ENCODE data around the gene GLIPR1. TPM values are rescaled to one million over a fixed set of nuclear protein-coding genes. Genes with fewer than 3 reads are reported as not detected.

Gene GLIPR1
- total RNA-seq (2013; cell fraction: nucleolus; rRNA removed), result 49.4 and 55.8 TPM in 2 replicates
- total RNA-seq (2014; rRNA removed) (18.2 and 25.6 TPM in 2 replicates), total RNA-seq (2014; rRNA removed; fragmentation: Illumina TruSeq; extraction: Trizol) (20.5 and 22.4 TPM in 2 replicates), total RNA-seq (2021) (27.9 and 32.9 TPM in 2 replicates), polyA plus RNA-seq (2011; rRNA removed) (29.9 and 31.5 TPM in 2 replicates), polyA plus RNA-seq (2014; fragmentation: Illumina TruSeq; extraction: Trizol) (27.8 and 32.2 TPM in 2 replicates), polyA plus RNA-seq (2014; fragmentation: Nextera tagmentation; extraction: Ambion mirVana) (10 to 100 TPM; 39.8 to 62.6 TPM), polyA plus RNA-seq (2014; rRNA removed) (25.7 and 27.5 TPM in 2 replicates), polyA plus RNA-seq (2016; fragmentation: Nextera tagmentation; extraction: Ambion mirVana) (10 to 100 TPM; 37.6 to 39.5 TPM), polyA minus RNA-seq (2011; rRNA and poly(A)+ RNA removed) (23.3 and 24.7 TPM in 2 replicates), Bru-seq, nascent RNA (percentile 86 among the genes with signal in this experiment), BruChase-seq, experiment 1, labeled RNA remaining after a 6-hour chase (percentile 71 among the genes with signal in this experiment), BruChase-seq, experiment 2, labeled RNA remaining after a 2-hour chase (percentile 69 among the genes with signal in this experiment)
- 9.4 TPM for polyA plus RNA-seq (2011; ENCODE audit: low read depth)
- polyA plus RNA-seq (2011; cell fraction: cytosol; rRNA removed), result 16.3 and 19.2 TPM in 2 replicates
- polyA plus RNA-seq (2011; cell fraction: nucleus; rRNA removed), result 14.7 and 16.3 TPM in 2 replicates
- polyA plus RNA-seq (2012), result 11.3 and 13.4 TPM in 2 replicates
- 8.7 and 9.1 TPM in 2 replicates for polyA minus RNA-seq (2011; cell fraction: cytosol; rRNA and poly(A)+ RNA removed)
- polyA minus RNA-seq (2011; cell fraction: nucleus; rRNA and poly(A)+ RNA removed), result 13.2 and 20.0 TPM in 2 replicates
- long read RNA-seq, experiment 1, full-length matches to known transcripts, result 18 of 21 reads
- long read RNA-seq, experiment 1, partial matches to known transcripts, result 0 of 21 reads
- long read RNA-seq, experiment 1, other reads (novel, unspliced or antisense), result 3 of 21 reads
- long read RNA-seq, experiment 2, full-length matches to known transcripts, result 83 of 106 reads
- long read RNA-seq, experiment 2, partial matches to known transcripts, result 3 of 106 reads
- long read RNA-seq, experiment 2, other reads (novel, unspliced or antisense), result 20 of 106 reads

- Histone ChIP-seq H3K4me2 (ENCODE audit: control insufficient read depth, insufficient read depth) (peak within 1 kb of the TSS; percentile 64), H4K20me1 (ENCODE audit: control insufficient read depth, insufficient read depth) (no peaks in the 10 kb centered on the region), H3K4me1 (ENCODE audit: control insufficient read depth, insufficient read depth, low read length) (peaks cover 28% of the 10 kb centered on the region), H3K9ac (ENCODE audit: control insufficient read depth, insufficient read depth, low read length) (peak within 1 kb of the TSS; percentile 79), H2AFZ (ENCODE audit: control insufficient read depth, low read depth, low read length) (peak within 1 kb of the TSS; percentile 57), H3K4me3 (peak within 1 kb of the TSS; percentile 83), H3K36me3 (ENCODE audit: control insufficient read depth in 2 of 2, insufficient read depth in 2 of 2, low read length in 1 of 2) (no peaks in the 10 kb centered on the region), H3K27ac (ENCODE audit: control insufficient read depth, insufficient read depth) (peak within 1 kb of the TSS; percentile 88), H3K79me2 (ENCODE audit: control insufficient read depth, insufficient read depth, low read length) (peaks cover 22% of the 10 kb centered on the region), H3K9me3 (replicated peaks; ENCODE audit: control insufficient read depth, insufficient read depth, low read length) (no peaks in the 10 kb centered on the region), H3K27me3 (replicated peaks in 1 of 2; ENCODE audit: control insufficient read depth in 2 of 2, insufficient read depth in 2 of 2, low read length in 1 of 2) (no peaks in the 10 kb centered on the region)
- ChIA-PET POLR2A (interaction anchor here (0.6 to 1.2 kb wide), 9 partner anchors 11 to 704 kb away, joined by 3 to 9 read pairs (median 3); partner anchors contain the start of gene GLIPR1L1), RAD21 (ENCODE audit: unreplicated experiment) (interaction anchor here (1.1 to 7.3 kb wide), 8 partner anchors 24 to 552 kb away, joined by 3 to 63 read pairs (median 10); partner anchors contain the start of genes CAPS2, GLIPR1L1, GLIPR1L2 and PHLDA1), CTCF (interaction anchor here (0.6 to 11.0 kb wide), 12 partner anchors 20 to 868 kb away, joined by 3 to 235 read pairs (median 5); partner anchors contain the start of genes BBS10, GLIPR1L1, GLIPR1L2 and KRR1), SMC1A (ENCODE audit: uncharacterized antibody, unreplicated experiment) (interaction anchor here (0.6 to 8.4 kb wide), 11 partner anchors 18 to 588 kb away, joined by 3 to 151 read pairs (median 9); partner anchors contain the start of genes CAPS2, GLIPR1L1 and GLIPR1L2)
- ATAC-seq (peak; percentile 85), DNase-seq (ENCODE audit: low read depth, low spot score) (peak; percentile 72), FAIRE-seq (peak; percentile 75)
- intact Hi-C loops (cut with micrococcal nuclease; ENCODE audit: unreplicated experiment) (loop anchor here (2.0 kb wide), 1 partner anchor 146 kb away; the partner anchor contains the start of gene GLIPR1L1), in situ Hi-C loops (cut with MboI) (loop anchor here (25.0 kb wide), 1 partner anchor 793 kb away; no protein-coding TSS in a partner anchor)
- no TSS peak for BruUV-seq (replicated peaks)
- under 1% methylated on average over 8 of the region's 8 CpGs for whole genome bisulfite sequencing (ENCODE audit: insufficient coverage, insufficient replicate concordance, low lambda C conversion rate, missing lambda C conversion rate)
- TF ChIP-seq EED (IDR thresholded peaks at IDR 0.05; ENCODE audit: low read depth) (no peak), BACH1 (IDR thresholded peaks at IDR 0.05; ENCODE audit: borderline replicate concordance) (no peak), HCFC1 (IDR thresholded peaks at IDR 0.05; ENCODE audit: low read length) (no peak), SREBF1 (IDR thresholded peaks at IDR 0.05; ENCODE audit: low read length) (no peak), RFX5 (IDR thresholded peaks at IDR 0.05; ENCODE audit: low read depth, low read length) (no peak), YY1 (IDR thresholded peaks at IDR 0.05; ENCODE audit: low read depth, low read length) (0 out of 2 replicates have a peak, but pooled peaks have one; percentile 36), RUNX3 (IDR thresholded peaks at IDR 0.05; ENCODE audit: low read length) (peak; percentile 69), NR2F1 (conservative IDR thresholded peaks at IDR 0.05) (no peak), POLR2A (IDR thresholded peaks at IDR 0.05; ENCODE audit: low read depth, low read length) (peak; percentile 91), ZBTB11 (CRISPR knock-in tag; IDR thresholded peaks at IDR 0.05) (no peak), TCF12 (IDR thresholded peaks at IDR 0.05; ENCODE audit: low read depth, low read length) (no peak), NBN (IDR thresholded peaks at IDR 0.05) (no peak), SMAD5 (IDR thresholded peaks at IDR 0.05; ENCODE audit: low read depth) (0 out of 2 replicates have a peak, but pooled peaks have one; percentile 40), RAD51 (IDR thresholded peaks at IDR 0.05) (no peak), MYC (IDR thresholded peaks at IDR 0.05; ENCODE audit: insufficient read depth, insufficient read length, insufficient replicate concordance, low read length, severe bottlenecking) (no peak), ATF7 (IDR thresholded peaks at IDR 0.05; ENCODE audit: low read depth) (peak; percentile 74; the same call in 1 of the 2 replicates), KLF5 (IDR thresholded peaks at IDR 0.05; ENCODE audit: partially characterized antibody) (no peak), KAT2A (conservative IDR thresholded peaks at IDR 0.05; ENCODE audit: control insufficient read depth, low read depth, low read length) (no peak), EGR1 (IDR thresholded peaks at IDR 0.05; ENCODE audit: borderline replicate concordance in 1 of 2, low read depth in 2 of 2, low read length in 2 of 2) (no peak)
Observed at GRCh38 chr12:75480469-75480949, at the start of gene GLIPR1. Gene GLIPR1, plus strand, starts transcription at chr12:75480755. Its CDS starts 126 bp downstream, at chr12:75480881.

All from GM12878 (cell line).